ENCODE data around the gene LGALS9.
"Not testable (repeated sequence)": the region's sequence is repeated elsewhere in the genome, so short reads cannot be mapped to it uniquely, and the experiment has no call there.

LGALS9 gene

GRCh38 chr17:27686322-27686721 is 55.3 kb downstream of the LGALS9 start:
- not testable (repeated sequence) for DNase-seq (ENCODE audit: low read depth in 2 of 2)

GRCh38 chr17:27690882-27691281 is 59.9 kb downstream of the LGALS9 start:
- no peak for DNase-seq (ENCODE audit: low read depth in 2 of 2)

- not testable (repeated sequence) for DNase-seq (ENCODE audit: low read depth in 2 of 2)
Measured at GRCh38 chr17:27695254-27695814, 64.3 kb downstream of the LGALS9 start.
